SK-N-MC (cell line): ENCODE results near the gene CRYGN.

Source experiments
- EZH2 ChIP-seq: fragments of 200-600 bp; sonication (generic); IDR thresholded peaks from one replicate; pipeline ENCODE4 v1.6.1; 2017; ENCODE audit warnings: antibody characterized with exemption
- FOXP2 ChIP-seq: optimal IDR thresholded peaks from 2 replicates; pipeline ENCODE3; 2011; ENCODE audit warnings: mild to moderate bottlenecking, moderate library complexity; ENCODE audit not compliant: insufficient read depth; ENCODE audit errors: extremely low read length, control extremely low read depth
- POLR2AphosphoS5 ChIP-seq: IDR thresholded peaks from 2 replicates; pipeline ENCODE4 v1.6.1; 2012; ENCODE audit warnings: mild to moderate bottlenecking, low read depth, low read length, borderline replicate concordance

- TF ChIP-seq EZH2, result no peak
- no peak for TF ChIP-seq POLR2AphosphoS5
- no peak for TF ChIP-seq FOXP2
Observed at GRCh38 chr7:151465169-151465568, 25.2 kb upstream of the CRYGN start.
